ENCODE data around the gene NRXN2.

NRXN2 gene

GRCh38 chr11:64580412-64580811 lies 142.6 kb downstream of the NRXN2 start:
- Histone ChIP-seq H3K27me3 (ENCODE audit: insufficient read depth, low read length, poor library complexity, severe bottlenecking) (no peaks in the 10 kb centered on the region), H3K4me3 (ENCODE audit: low read length, poor library complexity, severe bottlenecking) (no peak overlapping the region), H3K9ac (ENCODE audit: low read depth, low read length, poor library complexity, severe bottlenecking) (no peak overlapping the region), H2AFZ (ENCODE audit: low read length) (no peak overlapping the region), H3F3A (ENCODE audit: low read depth) (no peaks in the 10 kb centered on the region), H3K4me2 (ENCODE audit: low read depth, low read length, poor library complexity, severe bottlenecking) (no peak overlapping the region), H3K9me3 (ENCODE audit: insufficient read depth, low read depth, low read length) (no peaks in the 10 kb centered on the region), H4K20me1 (ENCODE audit: insufficient read depth, low read length, poor library complexity, severe bottlenecking) (no peaks in the 10 kb centered on the region), H3K9me2 (replicated peaks; ENCODE audit: low read depth, low read length) (no peaks in the 10 kb centered on the region), H3K79me2 (ENCODE audit: insufficient read depth, low read length) (no peaks in the 10 kb centered on the region), H3K36me3 (ENCODE audit: insufficient read depth, low read length) (no peaks in the 10 kb centered on the region), H3K4me1 (ENCODE audit: insufficient read depth, low read length, poor library complexity, severe bottlenecking) (no peaks in the 10 kb centered on the region)
- TF ChIP-seq CTCF (conservative IDR thresholded peaks at IDR 0.05; ENCODE audit: low read length) (no peak), EZH2phosphoT487 (IDR thresholded peaks at IDR 0.05; ENCODE audit: borderline replicate concordance) (no peak)

GRCh38 chr11:64577202-64577601 lies 145.8 kb downstream of the NRXN2 start:
- H3F3A ChIP-seq (ENCODE audit: low read depth), result no peaks in the 10 kb centered on the region
- H3K9me3 ChIP-seq (ENCODE audit: insufficient read depth, low read depth, low read length), result no peaks in the 10 kb centered on the region
- no peak for TF ChIP-seq EZH2phosphoT487 (IDR thresholded peaks at IDR 0.05; ENCODE audit: borderline replicate concordance)
- TF ChIP-seq CTCF (conservative IDR thresholded peaks at IDR 0.05; ENCODE audit: low read length), result no peak
- H3K4me3 ChIP-seq (ENCODE audit: low read length, poor library complexity, severe bottlenecking), result no peak overlapping the region
- H3K9me2 ChIP-seq (replicated peaks; ENCODE audit: low read depth, low read length), result no peaks in the 10 kb centered on the region
- H3K36me3 ChIP-seq (ENCODE audit: insufficient read depth, low read length), result no peaks in the 10 kb centered on the region
- no peaks in the 10 kb centered on the region for H3K4me1 ChIP-seq (ENCODE audit: insufficient read depth, low read length, poor library complexity, severe bottlenecking)
- no peak overlapping the region for H3K4me2 ChIP-seq (ENCODE audit: low read depth, low read length, poor library complexity, severe bottlenecking)
- H4K20me1 ChIP-seq (ENCODE audit: insufficient read depth, low read length, poor library complexity, severe bottlenecking), result no peaks in the 10 kb centered on the region
- no peak overlapping the region for H3K9ac ChIP-seq (ENCODE audit: low read depth, low read length, poor library complexity, severe bottlenecking)
- H3K27me3 ChIP-seq (ENCODE audit: insufficient read depth, low read length, poor library complexity, severe bottlenecking), result no peaks in the 10 kb centered on the region
- no peaks in the 10 kb centered on the region for H3K79me2 ChIP-seq (ENCODE audit: insufficient read depth, low read length)
- no peak overlapping the region for H2AFZ ChIP-seq (ENCODE audit: low read length)

GRCh38 chr11:64572143-64572542 lies 150.9 kb downstream of the NRXN2 start:
- no peaks in the 10 kb centered on the region for H3K9me3 ChIP-seq (ENCODE audit: insufficient read depth, low read depth, low read length)
- H3K4me2 ChIP-seq (ENCODE audit: low read depth, low read length, poor library complexity, severe bottlenecking), result no peak overlapping the region
- TF ChIP-seq EZH2phosphoT487 (IDR thresholded peaks at IDR 0.05; ENCODE audit: borderline replicate concordance) (no peak), CTCF (conservative IDR thresholded peaks at IDR 0.05; ENCODE audit: low read length) (no peak)
- no peak overlapping the region for H3K4me3 ChIP-seq (ENCODE audit: low read length, poor library complexity, severe bottlenecking)
- H3K27me3 ChIP-seq (ENCODE audit: insufficient read depth, low read length, poor library complexity, severe bottlenecking), result no peaks in the 10 kb centered on the region
- H3K9ac ChIP-seq (ENCODE audit: low read depth, low read length, poor library complexity, severe bottlenecking), result no peak overlapping the region
- H2AFZ ChIP-seq (ENCODE audit: low read length), result 0 out of 2 replicates have a peak overlapping the region, but pooled peaks have one; percentile 21
- H3K4me1 ChIP-seq (ENCODE audit: insufficient read depth, low read length, poor library complexity, severe bottlenecking), result peaks cover 1% of the 10 kb centered on the region
- H3F3A ChIP-seq (ENCODE audit: low read depth), result no peaks in the 10 kb centered on the region
- no peaks in the 10 kb centered on the region for H3K79me2 ChIP-seq (ENCODE audit: insufficient read depth, low read length)
- no peaks in the 10 kb centered on the region for H3K36me3 ChIP-seq (ENCODE audit: insufficient read depth, low read length)
- no peaks in the 10 kb centered on the region for H3K9me2 ChIP-seq (replicated peaks; ENCODE audit: low read depth, low read length)
- H4K20me1 ChIP-seq (ENCODE audit: insufficient read depth, low read length, poor library complexity, severe bottlenecking), result no peaks in the 10 kb centered on the region

Measured in Loucy (cell line).